ENCODE measurements around the gene C3. TPM values are rescaled to one million over a fixed set of nuclear protein-coding genes. Genes with fewer than 3 reads are reported as not detected.
"Not testable (repeated sequence)": the region's sequence is repeated elsewhere in the genome, so short reads cannot be mapped to it uniquely, and the experiment has no call there.

The C3 gene
- total RNA-seq, 1 donor = 93.5 TPM

- TF ChIP-seq, protein P1, sequence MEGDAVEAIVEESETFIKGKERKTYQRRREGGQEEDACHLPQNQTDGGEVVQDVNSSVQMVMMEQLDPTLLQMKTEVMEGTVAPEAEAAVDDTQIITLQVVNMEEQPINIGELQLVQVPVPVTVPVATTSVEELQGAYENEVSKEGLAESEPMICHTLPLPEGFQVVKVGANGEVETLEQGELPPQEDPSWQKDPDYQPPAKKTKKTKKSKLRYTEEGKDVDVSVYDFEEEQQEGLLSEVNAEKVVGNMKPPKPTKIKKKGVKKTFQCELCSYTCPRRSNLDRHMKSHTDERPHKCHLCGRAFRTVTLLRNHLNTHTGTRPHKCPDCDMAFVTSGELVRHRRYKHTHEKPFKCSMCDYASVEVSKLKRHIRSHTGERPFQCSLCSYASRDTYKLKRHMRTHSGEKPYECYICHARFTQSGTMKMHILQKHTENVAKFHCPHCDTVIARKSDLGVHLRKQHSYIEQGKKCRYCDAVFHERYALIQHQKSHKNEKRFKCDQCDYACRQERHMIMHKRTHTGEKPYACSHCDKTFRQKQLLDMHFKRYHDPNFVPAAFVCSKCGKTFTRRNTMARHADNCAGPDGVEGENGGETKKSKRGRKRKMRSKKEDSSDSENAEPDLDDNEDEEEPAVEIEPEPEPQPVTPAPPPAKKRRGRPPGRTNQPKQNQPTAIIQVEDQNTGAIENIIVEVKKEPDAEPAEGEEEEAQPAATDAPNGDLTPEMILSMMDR (IDR thresholded peaks at IDR 0.05; ENCODE audit: insufficient read depth, low read length) = no peak
- H3K4me3 ChIP-seq (ENCODE audit: low read depth, low read length) = no peak overlapping the region
- DNase-seq (ENCODE audit: low read depth) = no peak
Observed at GRCh38 chr19:6677495-6677882, 43.0 kb downstream of the C3 start.

GRCh38 chr19:6676288-6676687 is 44.2 kb downstream of the C3 start:
- H3K4me3 ChIP-seq (ENCODE audit: low read depth, low read length) = no peak overlapping the region
- TF ChIP-seq, protein P1 (IDR thresholded peaks at IDR 0.05; ENCODE audit: insufficient read depth, low read length) = no peak
- DNase-seq (ENCODE audit: low read depth) = no peak

DNA sequence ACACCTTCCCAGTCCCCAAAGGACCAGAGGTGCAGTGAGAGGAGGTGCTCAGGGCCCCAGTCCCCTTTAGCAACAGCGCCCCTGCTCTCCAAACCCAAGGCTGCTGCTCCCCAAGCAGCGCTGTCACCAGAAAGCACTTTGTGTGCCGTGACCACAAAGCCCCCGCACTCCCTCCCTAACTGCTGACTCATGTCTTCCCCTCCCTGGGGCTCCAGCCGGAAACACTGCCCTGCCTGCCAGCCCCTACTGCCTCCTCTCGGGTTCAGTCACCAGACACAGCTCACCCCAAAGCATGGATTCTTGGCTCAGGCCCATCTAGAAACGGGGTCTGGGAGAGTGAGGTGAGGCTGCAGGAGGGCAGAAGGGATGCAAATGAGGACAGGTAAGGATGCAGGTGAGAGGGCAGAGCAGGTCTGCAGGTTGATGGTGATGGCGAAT is 45.6 kb downstream of the C3 start:
- DNase-seq (ENCODE audit: low read depth) = peak; percentile 54
- no peak overlapping the region for H3K4me3 ChIP-seq (ENCODE audit: low read depth, low read length)
- TF ChIP-seq, protein P1 (IDR thresholded peaks at IDR 0.05; ENCODE audit: insufficient read depth, low read length) = no peak

- H3K4me3 ChIP-seq (ENCODE audit: low read depth, low read length); DNase-seq (ENCODE audit: low read depth): not testable (repeated sequence)
Observed at GRCh38 chr19:6674408-6674807, 46.0 kb downstream of the C3 start.

- no peak overlapping the region for H3K4me3 ChIP-seq (ENCODE audit: low read depth, low read length)
- DNase-seq (ENCODE audit: low read depth) = no peak
- TF ChIP-seq, protein P1 (IDR thresholded peaks at IDR 0.05; ENCODE audit: insufficient read depth, low read length) = no peak
Observed at GRCh38 chr19:6672693-6673290, 47.7 kb downstream of the C3 start.

- TF ChIP-seq, protein P1 (IDR thresholded peaks at IDR 0.05; ENCODE audit: insufficient read depth, low read length) = no peak
- DNase-seq (ENCODE audit: low read depth) = no peak
- no peak overlapping the region for H3K4me3 ChIP-seq (ENCODE audit: low read depth, low read length)
Observed at GRCh38 chr19:6671960-6672359, 48.5 kb downstream of the C3 start.

GRCh38 chr19:6668691-6669090 is 51.8 kb downstream of the C3 start:
- H3K4me3 ChIP-seq (ENCODE audit: low read depth, low read length) = no peak overlapping the region
- TF ChIP-seq, protein P1 (IDR thresholded peaks at IDR 0.05; ENCODE audit: insufficient read depth, low read length) = no peak
- DNase-seq (ENCODE audit: low read depth) = no peak

Data from fibroblast of the aortic adventitia (primary cell).